T-helper 1 cell (primary cell): ENCODE results near the gene SH3RF3.

ENCODE experiments used
- DNase-seq, 5 donors: peaks; one replicate each; pipeline ENCODE4 v3.0.0-alpha.2; 2012 to 2020

SH3RF3 gene

GRCh38 chr2:109422758-109423500 is 293.9 kb downstream of the SH3RF3 start:
- DNase-seq, result no peak

- no peak for DNase-seq
Measured at GRCh38 chr2:109423556-109424359, 294.8 kb downstream of the SH3RF3 start.

- DNase-seq, result no peak
Measured at GRCh38 chr2:109425411-109425810, 296.4 kb downstream of the SH3RF3 start.

GRCh38 chr2:109427661-109428091 is 298.7 kb downstream of the SH3RF3 start:
- no peak for DNase-seq

- DNase-seq, result no peak
Measured at GRCh38 chr2:109428281-109428680, 299.3 kb downstream of the SH3RF3 start.

GRCh38 chr2:109428841-109429566 is 300.0 kb downstream of the SH3RF3 start:
- no peak for DNase-seq

GRCh38 chr2:109429567-109430328 is 300.7 kb downstream of the SH3RF3 start:
- no peak for DNase-seq

GRCh38 chr2:109430329-109430636 is 301.3 kb downstream of the SH3RF3 start:
- DNase-seq, result no peak

- DNase-seq, result no peak
Measured at GRCh38 chr2:109432421-109432820, 303.4 kb downstream of the SH3RF3 start.

- DNase-seq, result no peak
Measured at GRCh38 chr2:109433486-109433885, 304.5 kb downstream of the SH3RF3 start.

- no peak for DNase-seq
Measured at GRCh38 chr2:109433926-109434325, 304.9 kb downstream of the SH3RF3 start.

GRCh38 chr2:109434351-109434750 is 305.3 kb downstream of the SH3RF3 start:
- DNase-seq, result no peak

- no peak for DNase-seq
Measured at GRCh38 chr2:109435066-109435690, 306.2 kb downstream of the SH3RF3 start.

- DNase-seq, result no peak
Measured at GRCh38 chr2:109435901-109436598, 307.0 kb downstream of the SH3RF3 start.

GRCh38 chr2:109436610-109437225 is 307.7 kb downstream of the SH3RF3 start:
- no peak for DNase-seq

- DNase-seq, result no peak
Measured at GRCh38 chr2:109437325-109438090, 308.5 kb downstream of the SH3RF3 start.

- DNase-seq, result no peak
Measured at GRCh38 chr2:109438146-109438545, 309.1 kb downstream of the SH3RF3 start.

GRCh38 chr2:109438773-109439389 is 309.9 kb downstream of the SH3RF3 start:
- DNase-seq, result no peak

- DNase-seq, result no peak
Measured at GRCh38 chr2:109439390-109439786, 310.4 kb downstream of the SH3RF3 start.

GRCh38 chr2:109439986-109440385 is 311.0 kb downstream of the SH3RF3 start:
- DNase-seq, result no peak
